HuH-7.5 (cell line): ENCODE measurements around the gene GADL1.

Source experiments
- DNase-seq: peaks from one replicate; pipeline ENCODE4 v3.0.0; 2011; ENCODE audit warnings: low spot score

GADL1 gene

DNA sequence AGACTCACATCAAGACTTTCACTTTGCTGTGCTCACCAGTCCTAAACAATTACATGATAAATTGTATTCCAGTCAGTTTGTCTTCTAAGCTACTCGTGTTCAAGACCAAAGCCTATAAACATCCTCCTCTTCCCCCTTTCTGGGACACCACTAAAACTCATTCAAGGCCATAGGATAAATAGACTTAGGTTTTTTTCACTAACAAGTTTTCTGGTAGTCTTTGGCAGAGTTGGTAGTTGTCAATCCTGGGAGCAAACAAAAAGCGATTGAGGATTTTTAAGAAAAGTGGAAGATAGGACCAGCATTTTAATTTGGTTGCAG is 173.2 kb downstream of the GADL1 start:
- DNase-seq = no peak

DNA sequence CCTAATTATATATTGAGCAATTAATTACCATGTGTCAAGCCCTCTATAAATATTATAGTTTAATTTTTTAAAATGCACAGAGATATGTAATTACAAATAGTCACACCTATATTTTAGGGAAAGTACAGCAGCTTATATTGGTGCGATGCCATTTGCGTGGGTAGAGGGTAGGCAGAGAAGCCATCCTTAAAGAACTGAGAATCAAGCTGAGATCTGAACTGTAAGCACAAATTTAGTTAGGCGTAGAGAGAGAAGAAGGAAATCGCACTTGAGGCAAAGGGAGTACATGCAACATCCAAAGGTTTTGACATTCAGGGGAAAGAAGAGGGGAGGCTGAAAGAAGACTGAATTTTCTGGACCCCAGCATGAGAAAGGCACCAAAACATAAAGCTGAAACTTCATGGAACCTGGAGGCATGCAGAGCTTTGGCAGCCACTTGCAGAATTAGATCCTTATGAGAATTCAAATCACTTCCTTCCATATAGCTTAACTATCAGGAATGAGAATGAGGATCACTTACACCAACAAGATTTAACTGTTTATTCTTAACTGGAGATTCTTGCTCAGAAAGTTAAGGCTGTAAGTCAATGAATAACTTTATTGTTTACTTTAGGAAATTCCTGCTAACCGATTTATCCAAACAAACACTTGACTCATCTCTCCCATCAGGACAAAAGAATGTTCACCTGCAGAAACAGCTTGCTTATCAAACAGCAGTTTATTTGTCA is 173.7 kb downstream of the GADL1 start:
- DNase-seq = peak; percentile 57

DNA sequence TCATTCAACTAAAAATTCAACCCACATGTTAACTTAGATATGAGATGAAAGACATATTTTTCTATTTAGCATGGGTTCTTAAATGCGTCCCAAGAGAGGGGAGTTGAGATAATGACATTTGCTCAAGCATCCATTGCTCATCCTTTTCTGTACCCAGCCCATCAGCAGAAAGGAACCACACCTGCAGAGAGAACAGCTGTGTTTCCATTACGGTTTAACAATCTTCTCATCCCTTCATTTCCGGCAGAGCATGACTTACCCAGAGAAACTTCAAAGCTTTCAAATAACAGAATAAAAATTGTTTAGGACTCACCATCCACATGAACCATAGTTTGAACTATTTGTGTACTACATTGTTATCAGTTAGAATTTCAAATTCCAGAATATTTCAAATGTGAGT is 174.9 kb downstream of the GADL1 start:
- no peak for DNase-seq

DNA sequence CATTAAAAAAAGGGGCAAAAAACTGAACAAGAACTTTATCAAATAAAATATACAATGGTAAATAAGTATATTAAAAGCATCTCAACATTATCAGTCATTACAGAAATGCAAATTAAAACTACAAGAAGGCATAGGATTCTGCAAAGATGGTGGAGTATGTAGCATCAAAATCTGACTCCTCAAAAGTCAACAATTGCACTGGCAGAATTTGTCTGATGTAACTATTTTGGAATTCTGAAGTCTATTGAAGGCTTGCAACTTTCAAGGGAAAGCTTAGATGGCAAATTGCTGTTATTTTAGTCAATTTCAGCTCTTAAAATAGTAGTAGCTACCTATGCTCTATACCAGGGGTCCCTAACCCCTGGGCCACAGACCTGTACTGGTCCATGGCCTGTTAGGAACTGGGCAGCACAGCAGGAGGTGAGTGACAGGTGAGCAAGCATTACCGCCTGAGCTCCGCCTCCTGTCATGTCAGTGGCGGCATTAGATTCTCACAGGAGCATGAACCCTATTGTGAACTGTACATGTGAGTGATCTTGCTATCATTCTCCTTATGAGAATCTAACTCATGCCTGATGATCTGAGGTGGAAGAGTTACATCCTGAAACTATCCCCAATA is 180.5 kb downstream of the GADL1 start:
- no peak for DNase-seq

DNA sequence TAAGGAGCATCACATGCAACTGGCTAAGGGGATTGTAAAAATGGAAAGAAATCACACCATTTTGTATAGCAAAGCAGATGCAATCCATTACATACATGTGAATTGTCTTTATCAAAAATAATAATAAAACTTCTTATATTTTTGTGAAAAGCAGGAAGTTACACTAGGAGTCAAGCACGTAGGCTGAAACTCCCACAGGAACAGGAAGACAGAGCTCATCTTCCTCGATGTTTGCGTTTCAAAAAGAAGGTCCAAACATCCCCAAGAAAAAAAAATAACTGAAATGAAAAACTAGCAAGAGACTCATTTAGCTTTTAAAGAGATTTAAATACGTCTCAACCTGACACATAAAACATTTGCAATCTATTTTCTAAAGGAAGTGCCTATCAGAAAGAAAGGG is 181.5 kb downstream of the GADL1 start:
- no peak for DNase-seq

DNA sequence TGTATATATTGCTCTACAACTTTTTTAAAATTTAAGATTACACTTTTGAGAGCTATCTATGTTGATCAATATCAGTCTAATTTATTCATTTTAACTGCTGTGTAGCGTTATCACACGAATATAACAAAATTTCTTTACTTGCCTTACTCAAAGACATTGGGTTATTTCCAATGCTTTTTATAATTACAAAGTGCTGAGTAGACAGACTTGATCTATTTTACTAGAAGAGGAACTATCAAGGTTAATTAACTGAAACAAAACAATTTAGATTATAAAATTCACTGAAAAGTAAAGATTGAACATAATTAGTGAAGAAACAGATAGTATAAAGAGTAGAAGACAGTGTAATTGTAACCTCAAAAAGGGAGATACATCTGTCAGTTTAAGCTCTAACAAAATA is 182.6 kb downstream of the GADL1 start:
- DNase-seq = no peak

DNA sequence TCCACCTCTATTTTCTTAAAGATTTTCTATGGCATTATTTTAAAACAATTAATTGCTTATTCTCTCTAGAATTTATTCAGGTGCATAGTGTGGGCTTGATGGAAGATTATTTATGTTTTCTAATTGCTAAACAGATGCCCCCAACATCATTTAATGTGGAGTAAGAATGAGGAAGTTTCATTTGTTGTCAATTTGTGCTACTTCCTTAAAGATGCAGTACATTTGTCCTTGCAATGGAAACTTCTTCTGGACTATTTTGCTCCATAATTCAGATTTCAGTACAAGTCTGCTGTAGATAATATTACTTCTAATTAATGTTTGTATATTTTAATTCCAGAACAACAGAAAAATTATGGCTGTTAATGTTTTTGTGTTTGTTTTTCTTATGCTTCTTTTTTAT is 183.3 kb downstream of the GADL1 start:
- no peak for DNase-seq

DNA sequence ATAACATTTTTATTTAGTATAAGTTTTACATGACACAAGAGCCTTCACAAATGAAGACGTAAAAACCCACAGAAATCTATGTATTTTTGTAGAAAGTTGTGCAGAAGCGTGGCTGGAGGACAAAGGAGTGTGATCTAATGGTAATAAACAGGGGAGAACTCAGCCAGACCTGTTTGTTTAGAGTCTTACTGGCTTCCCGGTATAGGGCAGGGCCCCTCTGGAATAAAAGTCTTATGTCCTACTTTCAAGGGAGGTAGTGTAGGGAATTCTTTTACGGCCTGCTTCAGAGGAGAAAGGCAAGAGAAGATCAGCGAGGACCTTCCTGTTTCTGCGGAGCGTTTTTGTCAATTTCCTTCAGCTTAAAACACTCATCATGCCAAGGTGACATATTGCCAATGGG is 184.4 kb downstream of the GADL1 start:
- DNase-seq = no peak

DNA sequence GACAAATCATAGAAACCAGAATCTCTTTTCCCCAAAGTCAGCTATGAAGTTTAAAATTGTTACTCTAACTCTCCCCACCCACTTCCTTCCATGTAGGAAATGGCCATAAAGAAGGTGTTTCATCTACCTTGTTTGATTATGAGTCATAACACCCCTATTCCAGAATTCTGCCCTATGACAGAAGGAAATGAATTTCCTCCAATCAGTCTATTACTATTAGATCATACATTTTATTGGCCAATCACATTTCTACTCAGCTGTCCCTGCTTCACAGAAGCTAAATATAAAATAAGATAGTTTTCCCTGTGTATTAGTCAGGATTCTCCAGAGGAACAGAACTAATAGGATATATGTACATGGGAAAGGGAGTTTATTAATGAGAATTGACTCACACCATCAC is 186.0 kb downstream of the GADL1 start:
- no peak for DNase-seq

DNA sequence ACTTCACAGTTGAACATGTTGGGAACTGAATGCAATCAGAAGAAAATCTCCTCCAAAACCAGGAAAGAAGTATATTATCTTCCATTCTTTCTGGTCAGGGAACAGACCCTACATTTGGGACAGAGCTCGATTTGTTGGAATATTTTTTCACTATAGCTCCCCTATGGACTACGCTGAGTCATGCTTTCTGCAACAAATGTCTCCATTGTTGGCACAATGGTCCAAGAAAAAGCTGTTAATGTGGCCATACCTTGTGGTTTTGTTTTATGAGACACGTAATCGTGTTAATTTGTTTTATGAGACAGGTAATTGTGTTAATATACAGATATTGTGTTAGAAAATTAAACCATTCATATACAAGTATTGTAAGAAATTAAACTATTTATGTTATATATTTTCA is 186.6 kb downstream of the GADL1 start:
- no peak for DNase-seq

DNA sequence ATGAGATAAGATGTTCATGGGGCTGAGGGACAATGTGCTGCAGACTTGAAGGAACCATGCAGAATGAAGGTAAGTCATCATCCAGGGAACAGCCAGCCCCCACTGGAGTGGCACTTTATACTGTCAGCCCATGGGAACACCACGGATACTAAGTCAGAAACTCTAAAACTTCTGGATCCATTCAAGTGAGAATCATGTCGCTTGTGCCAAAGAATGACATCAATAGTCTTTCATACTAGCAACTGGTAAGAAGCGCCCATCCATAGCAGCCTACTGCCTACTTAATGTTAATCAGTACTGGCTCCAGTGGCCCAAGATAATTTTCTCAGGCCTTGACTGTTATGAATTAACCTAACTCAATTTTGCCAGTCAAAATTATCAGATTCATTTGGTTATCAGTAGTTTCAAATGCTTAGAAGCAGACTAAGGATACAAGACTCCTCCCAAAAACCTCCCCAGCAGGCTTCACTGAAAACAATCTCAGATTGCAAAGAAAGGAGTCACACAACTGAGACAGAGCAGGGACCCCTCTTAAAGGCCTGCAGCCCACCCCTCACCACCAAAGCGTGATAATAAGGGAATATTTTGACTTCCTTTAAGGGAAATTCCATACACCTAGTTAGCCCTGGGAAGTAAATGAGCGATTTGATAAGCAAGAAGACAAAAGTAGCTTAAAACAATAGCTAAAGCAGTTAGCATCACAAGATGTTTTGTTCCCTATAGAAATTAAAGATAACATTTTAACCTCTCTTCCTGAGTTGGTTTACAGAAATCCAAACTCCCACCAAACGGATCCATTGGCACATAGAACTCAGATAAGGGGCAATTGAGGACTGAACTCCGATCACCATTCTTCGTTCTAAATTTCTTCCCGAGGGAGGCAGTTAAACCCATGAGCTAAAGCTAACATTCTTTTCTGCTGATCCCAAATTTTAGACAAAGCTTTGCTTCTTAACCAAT is 189.2 kb downstream of the GADL1 start:
- DNase-seq = no peak

DNA sequence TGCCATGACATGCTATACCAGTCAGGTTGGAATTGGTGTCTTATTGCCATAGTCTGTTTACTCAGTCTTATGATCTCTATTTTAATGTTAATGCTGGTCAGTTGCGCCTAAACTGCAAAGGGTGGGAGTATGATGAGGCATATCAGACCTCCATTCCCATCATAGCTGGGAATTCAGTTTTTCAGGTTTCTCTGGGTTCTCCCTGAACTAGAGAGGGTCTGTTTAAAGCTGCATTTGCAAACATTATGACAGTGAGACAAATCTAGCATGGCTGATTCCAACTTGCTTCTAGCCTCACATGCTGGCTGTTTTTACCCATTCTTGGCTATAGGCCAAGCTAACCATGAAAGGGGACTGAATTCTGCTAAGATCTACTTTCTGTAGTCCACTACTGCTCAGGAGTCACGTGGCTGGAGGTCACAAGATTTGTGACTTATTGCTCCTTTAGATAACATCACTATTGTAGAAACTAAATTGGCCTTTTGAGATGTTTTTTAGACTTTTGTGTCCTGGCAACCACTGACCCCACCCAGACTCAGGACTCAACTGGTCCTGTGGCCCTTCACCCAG is 191.5 kb downstream of the GADL1 start:
- DNase-seq = no peak

DNA sequence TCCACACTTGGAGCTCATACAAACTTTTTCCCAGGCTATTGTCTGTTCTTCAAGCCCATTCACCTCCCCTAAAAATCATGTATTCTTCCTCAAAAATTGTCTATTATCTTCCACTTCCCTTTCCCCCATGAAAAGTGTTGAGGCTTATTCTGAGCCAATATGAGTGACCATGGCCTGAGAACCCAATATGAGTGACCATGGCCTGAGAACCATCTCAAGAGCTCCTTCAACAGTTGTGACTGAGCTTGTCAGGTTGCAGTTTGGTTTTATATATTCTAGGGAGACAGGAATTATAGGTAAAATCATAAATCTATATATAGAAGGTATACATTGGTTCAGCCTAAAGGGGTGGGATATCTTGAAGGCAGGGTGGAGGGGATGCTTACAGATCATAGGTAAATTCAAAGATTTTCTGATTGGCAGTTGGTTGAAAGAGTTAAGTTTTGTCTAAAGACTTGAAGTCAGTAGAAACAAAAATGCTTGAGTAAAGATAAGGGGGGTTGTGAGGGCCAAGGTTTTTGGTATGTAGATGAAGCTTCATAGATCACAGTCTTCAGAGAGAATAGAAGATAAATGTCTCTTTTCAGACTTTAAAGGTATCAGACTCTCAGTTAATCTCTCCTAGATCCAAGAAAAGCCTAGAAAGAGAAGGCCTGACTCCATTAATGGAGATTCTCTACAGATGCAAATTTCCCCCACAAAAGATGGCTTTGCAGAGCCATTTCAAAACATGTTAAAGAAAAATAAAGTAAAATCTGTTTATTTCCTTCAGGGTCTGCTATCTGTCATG is 192.2 kb downstream of the GADL1 start:
- DNase-seq = no peak

DNA sequence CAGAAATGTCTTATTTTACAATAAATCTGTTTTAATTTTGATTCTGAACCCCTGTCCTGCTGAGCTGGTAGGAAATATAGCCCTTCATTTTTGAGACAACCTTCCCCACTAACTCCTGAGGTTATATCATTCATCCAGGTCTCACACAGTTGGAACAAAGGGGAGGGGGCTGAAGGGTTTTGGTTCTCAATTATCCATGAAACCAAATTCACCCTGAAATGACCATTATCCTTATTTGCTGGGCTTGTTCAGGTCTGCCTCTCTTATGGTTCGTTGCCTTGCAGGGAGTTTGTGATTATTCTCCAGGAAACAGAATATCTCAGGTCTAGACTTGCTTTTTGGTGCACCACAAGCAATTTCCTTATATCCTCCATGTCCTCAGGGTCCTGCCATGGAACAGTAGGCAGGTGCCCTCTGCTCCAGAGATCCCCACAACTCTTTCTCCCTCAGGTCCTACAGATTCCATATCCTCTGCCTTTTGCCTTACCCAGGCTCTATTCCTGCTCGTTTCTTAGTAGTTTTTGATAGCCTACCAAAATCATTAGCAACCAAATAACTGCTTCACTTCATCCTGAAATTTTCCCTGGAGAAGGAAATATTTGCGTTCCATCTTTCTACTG is 193.6 kb downstream of the GADL1 start:
- DNase-seq = no peak

DNA sequence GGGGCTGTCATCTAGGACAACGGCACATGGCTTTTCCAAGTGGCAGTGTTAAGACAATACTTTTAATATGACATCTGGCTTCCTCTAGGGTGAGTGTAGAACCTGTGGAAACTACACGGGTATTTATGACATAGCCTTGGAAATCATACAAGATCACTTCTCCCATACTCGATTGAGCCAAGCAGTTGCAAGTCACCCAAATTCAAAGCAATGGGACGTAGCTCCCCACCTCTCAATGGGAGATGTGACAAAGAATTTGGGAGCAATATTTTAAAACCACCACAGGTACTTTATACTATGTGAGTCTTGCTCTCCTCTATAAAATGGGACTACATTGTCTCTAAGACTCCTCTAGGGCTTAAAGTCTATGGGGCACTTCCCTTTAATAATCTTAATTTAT is 194.5 kb downstream of the GADL1 start:
- no peak for DNase-seq

DNA sequence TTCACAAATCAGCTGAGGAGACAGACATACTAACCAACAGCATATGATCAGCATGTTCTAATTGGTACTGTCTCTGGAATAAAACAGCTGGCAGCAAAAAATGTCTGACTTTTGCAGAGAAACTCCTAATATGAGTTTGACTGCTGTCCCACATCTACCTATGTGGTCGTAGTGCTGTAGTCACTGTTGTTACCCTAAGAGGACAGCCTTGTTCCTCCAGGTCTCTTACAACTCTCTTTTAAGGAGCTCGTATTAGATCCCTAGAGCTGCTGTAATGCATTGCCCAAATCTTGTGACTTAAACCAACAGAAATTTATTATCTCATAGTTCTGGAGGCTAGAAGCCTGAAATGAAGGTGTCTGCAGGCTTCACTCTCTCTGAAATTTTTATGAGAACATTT is 195.9 kb downstream of the GADL1 start:
- no peak for DNase-seq

DNA sequence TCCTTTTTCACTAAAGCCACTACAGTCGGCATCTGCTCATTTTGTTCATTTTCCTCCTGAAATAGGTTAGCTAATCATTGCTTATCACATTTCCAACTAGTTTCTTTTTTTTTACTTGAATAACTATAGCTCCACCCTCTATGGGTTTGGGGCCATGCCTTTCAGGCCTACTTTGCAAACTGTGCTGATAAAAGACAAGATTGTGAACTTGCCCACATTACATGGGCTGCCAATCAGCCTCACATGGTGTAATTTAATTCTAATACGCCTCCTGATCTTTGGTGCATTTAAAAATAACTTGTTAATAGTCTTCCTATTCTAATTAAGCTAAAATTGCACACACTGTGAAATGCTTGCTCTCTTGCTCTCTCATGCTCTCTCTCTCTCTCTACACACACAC is 197.6 kb downstream of the GADL1 start:
- DNase-seq = no peak

DNA sequence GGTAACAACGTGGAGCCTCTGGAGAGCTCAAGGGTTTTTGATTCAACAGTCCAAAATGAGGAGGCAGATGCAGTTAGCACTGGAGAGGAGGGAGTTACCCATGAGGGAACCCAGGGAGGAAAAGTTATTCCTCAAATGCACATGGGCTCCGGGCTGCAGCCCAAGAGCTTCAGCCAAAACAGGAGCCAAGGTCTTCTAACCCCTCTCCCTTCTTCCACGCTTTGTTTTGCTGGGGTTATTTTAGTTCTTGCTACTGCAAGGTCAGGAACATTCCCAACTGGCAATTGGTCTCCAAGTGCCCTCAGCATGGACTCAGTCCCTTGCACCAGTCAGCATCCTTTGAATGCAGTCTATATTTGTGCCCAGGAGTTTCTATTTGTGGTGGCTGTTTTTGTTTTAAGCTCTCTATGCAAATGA is 198.1 kb downstream of the GADL1 start:
- DNase-seq = no peak

DNA sequence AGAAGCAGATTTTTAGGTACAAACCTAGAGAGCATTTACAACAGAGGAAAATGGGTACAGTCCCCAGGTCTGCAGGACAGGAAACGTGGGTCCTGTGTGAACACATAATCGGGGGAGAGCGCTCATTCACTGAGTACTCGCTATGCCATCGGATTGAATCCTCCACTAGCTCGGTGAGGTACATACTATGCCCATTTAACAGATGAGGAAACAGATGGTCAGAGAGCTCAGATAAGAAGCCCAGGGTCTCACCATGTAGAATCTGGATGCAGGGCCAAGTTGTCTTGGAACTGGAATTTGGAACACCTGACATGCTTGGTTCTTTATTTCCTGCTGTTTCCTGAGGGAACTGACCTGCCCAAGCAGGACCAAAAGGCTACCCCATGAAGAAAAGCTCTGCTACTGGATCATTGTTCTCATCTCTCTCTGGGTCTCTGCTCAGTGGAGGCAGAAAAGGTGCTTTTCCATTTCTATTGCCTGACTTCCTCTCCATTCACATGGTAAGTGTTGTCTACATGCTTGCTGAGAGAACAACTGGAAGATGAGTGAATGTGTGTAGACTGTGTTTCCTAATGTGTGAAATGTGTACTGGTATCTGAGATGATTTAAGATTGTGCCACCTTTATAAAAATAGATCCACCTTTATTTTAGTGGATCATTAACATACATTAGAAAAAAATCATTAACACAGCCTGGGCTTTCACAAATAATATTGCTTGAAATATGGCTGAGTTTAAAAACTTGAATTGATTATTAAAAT is 199.0 kb downstream of the GADL1 start:
- DNase-seq = no peak

DNA sequence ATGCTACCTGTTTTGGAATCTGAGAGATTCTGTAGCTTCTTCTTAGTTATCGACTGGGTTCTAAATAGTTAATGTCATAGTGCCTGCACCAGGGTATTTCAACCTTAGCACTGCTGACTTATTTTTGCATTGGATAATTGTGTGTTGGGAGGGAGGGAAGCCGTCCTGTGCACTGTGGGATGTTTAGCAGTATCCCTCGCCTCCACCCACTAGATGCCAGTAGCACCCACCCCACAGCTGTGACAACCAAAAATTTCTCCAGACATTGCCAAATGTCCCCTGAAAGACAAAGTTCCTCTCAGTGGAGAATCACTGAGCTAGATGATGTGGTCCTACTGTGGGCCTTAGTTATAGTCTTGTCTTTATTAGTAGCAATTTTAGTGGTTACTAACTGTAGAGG is 199.8 kb downstream of the GADL1 start:
- DNase-seq = no peak

DNA sequence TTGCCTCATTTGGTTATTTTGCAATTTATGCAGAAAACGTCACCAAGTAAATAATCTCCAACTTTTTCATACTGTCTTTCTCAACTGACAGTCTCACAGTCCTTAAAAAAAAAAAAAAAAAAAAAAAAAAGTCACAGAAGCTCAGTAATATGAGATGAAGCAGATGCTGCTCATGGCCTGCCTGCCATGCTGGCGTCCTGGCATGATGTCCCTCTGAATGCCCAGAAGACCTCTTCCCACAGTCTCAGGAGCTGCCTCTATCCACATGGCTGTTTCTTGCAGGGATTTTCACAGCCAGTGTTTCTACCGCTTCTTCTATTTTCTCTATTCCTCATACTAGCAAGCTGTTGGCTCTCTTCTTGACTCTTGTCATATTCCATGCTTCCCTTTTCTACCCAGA is 200.3 kb downstream of the GADL1 start:
- no peak for DNase-seq
